Stimulated activated CD4-positive, alpha-beta T cell treated with anti-CD3 and anti-CD28 coated beads, Interleukin-12 subunit alpha, Interleukin-12 subunit beta, amount 100 ng/mL, for 24 hours (primary cell): ENCODE data around the gene PLEKHH3.

ENCODE experiments used
- DNase-seq, 2 experiments: peaks; one replicate each; pipeline ENCODE4 v3.0.0-alpha.2; 2020; ENCODE audit warnings: low read depth in 2 of 2

Gene PLEKHH3

GRCh38 chr17:42687707-42688320 lies 11.0 kb upstream of the PLEKHH3 start:
- no peak for DNase-seq

GRCh38 chr17:42686520-42687128 lies 9.8 kb upstream of the PLEKHH3 start:
- no peak for DNase-seq

GRCh38 chr17:42685831-42686230 lies 9.0 kb upstream of the PLEKHH3 start:
- DNase-seq: no peak

GRCh38 chr17:42684929-42685556 lies 8.2 kb upstream of the PLEKHH3 start:
- no peak for DNase-seq

GRCh38 chr17:42683407-42684034 lies 6.7 kb upstream of the PLEKHH3 start:
- DNase-seq: no peak

- no peak for DNase-seq
These were observed 6.1 kb upstream of the PLEKHH3 start for GRCh38 chr17:42682722-42683403.

GRCh38 chr17:42681976-42682721 lies 5.4 kb upstream of the PLEKHH3 start, which contains the start of gene CNTNAP1:
TSS of gene CNTNAP1 (plus strand) at chr17:42682531. CDS start at chr17:42682830, 299 bp downstream.
- DNase-seq: no peak

- no peak for DNase-seq
These were observed 3.6 kb upstream of the PLEKHH3 start for GRCh38 chr17:42680331-42680808.

GRCh38 chr17:42679492-42680330 lies 2.9 kb upstream of the PLEKHH3 start:
- DNase-seq: peak in 1 of 2 experiments; percentile 56

GRCh38 chr17:42678951-42679491 lies 2.2 kb upstream of the PLEKHH3 start:
- no peak for DNase-seq

- peak; percentile 60 to 77 for DNase-seq
These were observed 1.4 kb upstream of the PLEKHH3 start for GRCh38 chr17:42677921-42678781.

- DNase-seq: peak; percentile 97 to 99
These were observed 441 bp upstream of the PLEKHH3 start for GRCh38 chr17:42677012-42677857.

GRCh38 chr17:42675965-42676423 lies 800 bp downstream of the PLEKHH3 start:
- no peak for DNase-seq

- DNase-seq: no peak
These were observed 1.3 kb downstream of the PLEKHH3 start for GRCh38 chr17:42675348-42675964.

GRCh38 chr17:42674755-42675347 lies 1.9 kb downstream of the PLEKHH3 start:
- no peak for DNase-seq

- DNase-seq: no peak
These were observed 2.7 kb downstream of the PLEKHH3 start for GRCh38 chr17:42673885-42674754.
